ENCODE data around the gene SLC2A9. TPM values are rescaled to one million over a fixed set of nuclear protein-coding genes. Genes with fewer than 3 reads are reported as not detected.

Gene SLC2A9
- total RNA-seq, 1 experiment from 2014 or later = 0.25 TPM

- no peak for DNase-seq (ENCODE audit: low read depth)
These were observed 127.8 kb downstream of the SLC2A9 start for GRCh38 chr4:9893329-9894108.

- no peak for DNase-seq (ENCODE audit: low read depth)
These were observed 129.6 kb downstream of the SLC2A9 start for GRCh38 chr4:9891740-9892139.

- DNase-seq (ENCODE audit: low read depth) = no peak
These were observed 130.2 kb downstream of the SLC2A9 start for GRCh38 chr4:9891056-9891455.

GRCh38 chr4:9889306-9889705 is 132.0 kb downstream of the SLC2A9 start:
- DNase-seq (ENCODE audit: low read depth) = no peak

- DNase-seq (ENCODE audit: low read depth) = no peak
These were observed 135.3 kb downstream of the SLC2A9 start for GRCh38 chr4:9885958-9886357.

GRCh38 chr4:9880406-9881197 is 140.7 kb downstream of the SLC2A9 start:
- no peak for DNase-seq (ENCODE audit: low read depth)

- no peak for DNase-seq (ENCODE audit: low read depth)
These were observed 144.2 kb downstream of the SLC2A9 start for GRCh38 chr4:9877123-9877522.

- no peak for DNase-seq (ENCODE audit: low read depth)
These were observed 145.8 kb downstream of the SLC2A9 start for GRCh38 chr4:9875516-9875915.

- DNase-seq (ENCODE audit: low read depth) = no peak
These were observed 146.9 kb downstream of the SLC2A9 start for GRCh38 chr4:9874385-9874784.

GRCh38 chr4:9870165-9870790 is 151.0 kb downstream of the SLC2A9 start:
- DNase-seq (ENCODE audit: low read depth) = no peak

- no peak for DNase-seq (ENCODE audit: low read depth)
These were observed 153.4 kb downstream of the SLC2A9 start for GRCh38 chr4:9867751-9868425.

GRCh38 chr4:9866931-9867330 is 154.4 kb downstream of the SLC2A9 start:
- no peak for DNase-seq (ENCODE audit: low read depth)

- DNase-seq (ENCODE audit: low read depth) = no peak
These were observed 159.7 kb downstream of the SLC2A9 start for GRCh38 chr4:9861561-9861960.

GRCh38 chr4:9859810-9860209 is 161.5 kb downstream of the SLC2A9 start:
- no peak for DNase-seq (ENCODE audit: low read depth)

- DNase-seq (ENCODE audit: low read depth) = no peak
These were observed 171.8 kb downstream of the SLC2A9 start for GRCh38 chr4:9849538-9849920.

GRCh38 chr4:9847968-9848748 is 173.1 kb downstream of the SLC2A9 start:
- DNase-seq (ENCODE audit: low read depth) = no peak

- DNase-seq (ENCODE audit: low read depth) = no peak
These were observed 175.4 kb downstream of the SLC2A9 start for GRCh38 chr4:9845791-9846493.

GRCh38 chr4:9841072-9841471 is 180.2 kb downstream of the SLC2A9 start:
- no peak for DNase-seq (ENCODE audit: low read depth)

- no peak for DNase-seq (ENCODE audit: low read depth)
These were observed 185.9 kb downstream of the SLC2A9 start for GRCh38 chr4:9835430-9835829.

- no peak for DNase-seq (ENCODE audit: low read depth)
These were observed 187.9 kb downstream of the SLC2A9 start for GRCh38 chr4:9833421-9833820.

GRCh38 chr4:9832640-9833039 is 188.7 kb downstream of the SLC2A9 start:
- DNase-seq (ENCODE audit: low read depth) = no peak
